Left ventricle myocardium superior (tissue), 1 donor: Measurements from ENCODE around the gene ACTBL2. TPM values are rescaled to one million over a fixed set of nuclear protein-coding genes. Genes with fewer than 3 reads are reported as not detected.
A peak's percentile ranks its signal among the peaks of the same experiment; 100 is the strongest.
"Not testable (repeated sequence)": the region's sequence is repeated elsewhere in the genome, so short reads cannot be mapped to it uniquely, and the experiment has no call there.

ENCODE experiments used
- ATAC-seq: fragments of 200-7000 bp; cut with Tn5 transposase; one replicate; pipeline ENCODE4 v1.9.1; 2020; ENCODE audit warnings: mild to moderate bottlenecking, moderate library complexity
- DNase-seq: peaks from one replicate; pipeline ENCODE4 v3.0.0-alpha.2; 2020
- intact Hi-C: fragments of 100-400 bp; cut with micrococcal nuclease; formaldehyde crosslinking; loops from one replicate; pipeline ENCODE4 v1.11.0; 2022
- total RNA-seq: library from RNA; stranded (reverse); fragmentation: NEBNext Ultra II Directional; extraction: Animal tissue kit (Norgen Biotek cat#: 25700); gene quantifications from one replicate; pipeline ENCODE4 v1.2.1, GENCODE V29; 2021
- donor health status: DM: no; HTN: yes; CAD: no; lungs with severe emphysema.

ACTBL2 gene
- total RNA-seq, 1 donor from 2014 or later = not detected

- ATAC-seq = no peak
- DNase-seq = no peak
- intact Hi-C loops = loop anchor here (5.0 to 10.0 kb wide), 3 partner anchors 201 to 967 kb away; partner anchors contain the start of gene PLK2
Measured at GRCh38 chr5:57495285-57496086, 12.9 kb upstream of the ACTBL2 start.

GRCh38 chr5:57494104-57495098, 11.8 kb upstream of the ACTBL2 start:
- intact Hi-C loops = loop anchor here (5.0 to 10.0 kb wide), 3 partner anchors 200 to 968 kb away; partner anchors contain the start of gene PLK2
- ATAC-seq (peak; percentile 75), DNase-seq (peak; percentile 37)

- DNase-seq (no peak), ATAC-seq (peak; percentile 43)
- intact Hi-C loops = loop anchor here (10.0 kb wide), 2 partner anchors 198 to 292 kb away; no protein-coding TSS in a partner anchor
Measured at GRCh38 chr5:57493034-57493433, 10.4 kb upstream of the ACTBL2 start.

GRCh38 chr5:57492632-57493031, 10.0 kb upstream of the ACTBL2 start:
- intact Hi-C loops = loop anchor here (10.0 kb wide), 2 partner anchors 198 to 292 kb away; no protein-coding TSS in a partner anchor
- DNase-seq (no peak), ATAC-seq (no peak)

- DNase-seq = no peak
- ATAC-seq = no peak
- intact Hi-C loops = loop anchor here (10.0 kb wide), 2 partner anchors 197 to 293 kb away; no protein-coding TSS in a partner anchor
Measured at GRCh38 chr5:57491369-57491965, 8.9 kb upstream of the ACTBL2 start.

GRCh38 chr5:57488215-57488955, 5.8 kb upstream of the ACTBL2 start:
- ATAC-seq (peak; percentile 72), DNase-seq (no peak)
- intact Hi-C loops = no loop called here

- no peak for DNase-seq
- ATAC-seq = no peak
- intact Hi-C loops = no loop called here
Measured at GRCh38 chr5:57486027-57486602, 3.5 kb upstream of the ACTBL2 start.

- ATAC-seq (no peak), DNase-seq (no peak)
- intact Hi-C loops = no loop called here
Measured at GRCh38 chr5:57478826-57479225, 3.8 kb downstream of the ACTBL2 start.

- DNase-seq (no peak), ATAC-seq (no peak)
- intact Hi-C loops = no loop called here
Measured at GRCh38 chr5:57476601-57477056, 6.0 kb downstream of the ACTBL2 start.

GRCh38 chr5:57470339-57470738, 12.3 kb downstream of the ACTBL2 start:
- intact Hi-C loops = no loop called here
- DNase-seq (no peak), ATAC-seq (no peak)

GRCh38 chr5:57468481-57469163, 14.0 kb downstream of the ACTBL2 start:
- DNase-seq (no peak), ATAC-seq (no peak)
- intact Hi-C loops = no loop called here

GRCh38 chr5:57466544-57466943, 16.1 kb downstream of the ACTBL2 start:
- ATAC-seq (no peak), DNase-seq (no peak)
- intact Hi-C loops = no loop called here

GRCh38 chr5:57460056-57460455, 22.6 kb downstream of the ACTBL2 start:
- DNase-seq, ATAC-seq, intact Hi-C loops: not testable (repeated sequence)

- no peak for DNase-seq
- no peak for ATAC-seq
- intact Hi-C loops = no loop called here
Measured at GRCh38 chr5:57458443-57458842, 24.2 kb downstream of the ACTBL2 start.

- no peak for DNase-seq
- intact Hi-C loops = no loop called here
- peak; percentile 55 for ATAC-seq
Measured at GRCh38 chr5:57456531-57457135, 26.0 kb downstream of the ACTBL2 start.

GRCh38 chr5:57455511-57456455, 26.8 kb downstream of the ACTBL2 start:
- no peak for ATAC-seq
- intact Hi-C loops = no loop called here
- no peak for DNase-seq
